Heart left ventricle (tissue), 16 donors: ENCODE data around the gene RPL36A. TPM values are rescaled to one million over a fixed set of nuclear protein-coding genes. Genes with fewer than 3 reads are reported as not detected.

Source experiments
- ATAC-seq, 4 donors: fragments of 200-7000 bp; cut with Tn5 transposase; one replicate each; pipeline ENCODE4 v1.9.1; 2020 to 2022; ENCODE audit warnings: moderate library complexity in 4 of 4, mild to moderate bottlenecking in 3 of 4, moderate number of reproducible peaks in 1 of 4
- DNase-seq, 5 donors: peaks; one replicate each; pipeline ENCODE4 v3.0.0-alpha.2; 2020
- H3K27ac ChIP-seq, 12 donors: fragments of 200-600 bp; sonication (generic) in 4 of 12; one replicate each; pipeline versions ENCODE4 v1.5.0 to v1.8.0; 2016 to 2022; ENCODE audit warnings: mild to moderate bottlenecking in 2 of 12
- H3K27me3 ChIP-seq, 9 donors: fragments of 200-600 bp; sonication (generic) in 2 of 9; one replicate each; pipeline versions ENCODE4 v1.5.1 to v1.8.0; 2016 to 2022; ENCODE audit warnings: mild to moderate bottlenecking in 3 of 9
- H3K36me3 ChIP-seq, 9 donors: fragments of 200-600 bp; sonication (generic) in 2 of 9; one replicate each; pipeline versions ENCODE4 v1.5.0 to v1.8.0; 2018 to 2022; ENCODE audit warnings: mild to moderate bottlenecking in 2 of 9
- H3K4me1 ChIP-seq, 12 donors: fragments of 200-600 bp; sonication (generic) in 4 of 12; one replicate each; pipeline versions ENCODE4 v1.5.0 to v1.8.0; 2016 to 2022; ENCODE audit warnings: mild to moderate bottlenecking in 3 of 12
- H3K4me3 ChIP-seq, 12 donors: fragments of 200-600 bp; sonication (generic) in 4 of 12; one replicate each; pipeline versions ENCODE4 v1.5.0 to v1.8.0; 2017 to 2022; ENCODE audit warnings: mild to moderate bottlenecking in 9 of 12, moderate library complexity in 4 of 12
- H3K9me3 ChIP-seq, 12 donors: fragments of 200-600 bp; sonication (generic) in 4 of 12; one replicate each; pipeline versions ENCODE4 v1.5.0 to v1.8.0; 2016 to 2022; ENCODE audit warnings: mild to moderate bottlenecking in 1 of 12
- POLR2A ChIP-seq, 2 donors: fragments of 450-650 bp; IDR thresholded peaks; one replicate each; pipeline ENCODE4 v1.6.1; 2017; ENCODE audit warnings: antibody characterized with exemption in 2 of 2, mild to moderate bottlenecking in 2 of 2, moderate library complexity in 2 of 2
- WGBS, 4 donors: extraction: QIAGEN DNeasy Blood & Tissue Kit in 2 of 4; methylation state at CpG; one replicate each; pipeline versions ENCODE4 v1.1.5 to v1.1.7; 2013 to 2018; 5-methylcytosine and 5-hydroxymethylcytosine counted together
- intact Hi-C, 10 donors: fragments of 100-400 bp; cut with DNase I; formaldehyde crosslinking; loops; one replicate each; pipeline versions ENCODE4 v1.11.1 to v1.14.2; 2022
- polyA plus RNA-seq, 2 donors: library from polyadenylated mRNA; stranded (reverse); fragments of 200-250 nt; gene quantifications; one replicate each; pipeline ENCODE4 v1.2.3, GENCODE V29; 2013
- total RNA-seq, 9 donors: library from RNA; depleted of rRNA in 2 of 9; stranded (reverse); fragments of >200 nt in 2 of 9; fragmentation: NEBNext Ultra II Directional in 3 of 9; extraction: Animal tissue kit (Norgen Biotek cat#: 25700) in 3 of 9; gene quantifications; one replicate each; pipeline versions ENCODE4 v1.1.0 to v1.2.4, GENCODE V29; 2016 to 2023
- TF ChIP-seq, protein P1 (sequence below), 12 donors: fragments of 200-600 bp; sonication (generic) in 4 of 12; IDR thresholded peaks; one replicate each; pipeline versions ENCODE4 v1.5.0 to v1.8.0; 2018 to 2022; ENCODE audit warnings: antibody characterized with exemption in 12 of 12, mild to moderate bottlenecking in 5 of 12
- donor health status: ischemic (EF 13 %, LVEDD 7.1; RV severe dilation, severe dysfunction).
- donor health status: healthy with polysubstance abuse.
- donor health status: DM: no; HTN: yes; CAD: no.
- donor health status: DM: no; HTN: no; CAD: no.
- donor health status: ischemic (EF 25% LVEDD 6.9; RV normal size, moderate dysfunction).
- donor health status: ischemic (EF 25% LVEDD 5.7; RV mildly dilated, moderate dysfunction).
- donor health status: healthy.
- donor health status: DM: yes; HTN: yes; CAD: no.
- donor health status: ischemic (EF 35%, LVEDD 5.7; RV mildly dilated, moderate dysfunction).
- donor health status: nonischemic (EF 11% LVEDD 7.7; RV severe dilation, severe dysfunction).
- donor health status: DM: yes; HTN: yes; CAD: no.
- donor health status: PGD.
- donor health status: ischemic (EF 29% LVEDD 5.4; RV normal size, mild dysfunction).
- donor health status: nonischemic (EF 23%, LVEDD 6.1; RV moderate dilation, normal function).

Gene RPL36A
- total and polyA plus RNA-seq, 11 donors, result 47.8 to 2,246 (median 69.8) TPM

GRCh38 chrX:101429934-101430333, 39.1 kb downstream of the RPL36A start:
- no peak overlapping the region for H3K27ac ChIP-seq
- no peaks in the 10 kb centered on the region for H3K4me1 ChIP-seq
- ATAC-seq (no peak), DNase-seq (no peak)
- no peak overlapping the region for H3K4me3 ChIP-seq
- intact Hi-C loops, result loop anchor here in 1 of 10 donors (10.0 kb wide), 1 partner anchor 55 kb away; the partner anchor contains the start of gene ARMCX4
- 85 to 95% (median 91%) methylated on average over 1 of the region's 1 CpG for WGBS, 4 donors
- peaks cover 0 to 14% (median 0%) of the 10 kb centered on the region in 12 donors for H3K9me3 ChIP-seq
- no peaks in the 10 kb centered on the region for H3K27me3 ChIP-seq
- H3K36me3 ChIP-seq, result peaks cover 0 to 50% (median 13%) of the 10 kb centered on the region in 9 donors
- TF ChIP-seq, protein P1, sequence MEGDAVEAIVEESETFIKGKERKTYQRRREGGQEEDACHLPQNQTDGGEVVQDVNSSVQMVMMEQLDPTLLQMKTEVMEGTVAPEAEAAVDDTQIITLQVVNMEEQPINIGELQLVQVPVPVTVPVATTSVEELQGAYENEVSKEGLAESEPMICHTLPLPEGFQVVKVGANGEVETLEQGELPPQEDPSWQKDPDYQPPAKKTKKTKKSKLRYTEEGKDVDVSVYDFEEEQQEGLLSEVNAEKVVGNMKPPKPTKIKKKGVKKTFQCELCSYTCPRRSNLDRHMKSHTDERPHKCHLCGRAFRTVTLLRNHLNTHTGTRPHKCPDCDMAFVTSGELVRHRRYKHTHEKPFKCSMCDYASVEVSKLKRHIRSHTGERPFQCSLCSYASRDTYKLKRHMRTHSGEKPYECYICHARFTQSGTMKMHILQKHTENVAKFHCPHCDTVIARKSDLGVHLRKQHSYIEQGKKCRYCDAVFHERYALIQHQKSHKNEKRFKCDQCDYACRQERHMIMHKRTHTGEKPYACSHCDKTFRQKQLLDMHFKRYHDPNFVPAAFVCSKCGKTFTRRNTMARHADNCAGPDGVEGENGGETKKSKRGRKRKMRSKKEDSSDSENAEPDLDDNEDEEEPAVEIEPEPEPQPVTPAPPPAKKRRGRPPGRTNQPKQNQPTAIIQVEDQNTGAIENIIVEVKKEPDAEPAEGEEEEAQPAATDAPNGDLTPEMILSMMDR (IDR thresholded peaks at IDR 0.05), result no peak
- TF ChIP-seq POLR2A (IDR thresholded peaks at IDR 0.05), result no peak

GRCh38 chrX:101430457-101431078, 39.8 kb downstream of the RPL36A start:
- Histone ChIP-seq H3K9me3 (peaks cover 0 to 14% (median 0%) of the 10 kb centered on the region in 12 donors), H3K4me1 (no peaks in the 10 kb centered on the region), H3K4me3 (no peak overlapping the region), H3K36me3 (peaks cover 0 to 47% (median 13%) of the 10 kb centered on the region in 9 donors), H3K27ac (no peak overlapping the region), H3K27me3 (no peaks in the 10 kb centered on the region)
- DNase-seq (no peak), ATAC-seq (no peak)
- intact Hi-C loops, result no loop called here
- TF ChIP-seq, protein P1 (IDR thresholded peaks at IDR 0.05), result no peak
- TF ChIP-seq POLR2A (IDR thresholded peaks at IDR 0.05), result no peak
- WGBS, 4 donors, result 78 to 98% (median 89%) methylated on average over 2 of the region's 2 CpGs

- Histone ChIP-seq H3K36me3 (peaks cover 0 to 51% (median 10%) of the 10 kb centered on the region in 9 donors), H3K4me1 (no peaks in the 10 kb centered on the region), H3K4me3 (no peak overlapping the region), H3K9me3 (no peaks in the 10 kb centered on the region), H3K27ac (no peak overlapping the region), H3K27me3 (no peaks in the 10 kb centered on the region)
- intact Hi-C loops, result no loop called here
- no peak for TF ChIP-seq POLR2A (IDR thresholded peaks at IDR 0.05)
- TF ChIP-seq, protein P1 (IDR thresholded peaks at IDR 0.05), result no peak
- ATAC-seq (no peak), DNase-seq (no peak)
- WGBS, 4 donors, result 57 to 65% (median 61%) methylated on average over 2 of the region's 2 CpGs
Measured at GRCh38 chrX:101442085-101442484, 51.3 kb downstream of the RPL36A start.

Other genes with a start within 250 kb of the RPL36A start
- under 1 TPM in 5 of 9 donors, not detected in 4; 0.05 to 0.11 (median 0.08) TPM for gene DRP2, start 171.2 kb upstream of the RPL36A start, total RNA-seq
- under 1 TPM; 0.01 to 0.04 TPM for gene DRP2, start 171.2 kb upstream of the RPL36A start, polyA plus RNA-seq
- not detected for gene TAF7L, start 99.7 kb upstream of the RPL36A start, total RNA-seq
- gene TAF7L, start 99.7 kb upstream of the RPL36A start, polyA plus RNA-seq, result under 1 TPM in 1 of 2 donors, not detected in 1; 0.04 TPM
- gene TIMM8A, start 42.3 kb upstream of the RPL36A start, total RNA-seq, result 10 to 100 TPM in 7 of 9 donors, 1 to 10 TPM in 2; 2.9 to 29.4 (median 17.5) TPM
- gene TIMM8A, start 42.3 kb upstream of the RPL36A start, polyA plus RNA-seq, result 10 to 100 TPM; 11.9 to 29.4 TPM
- gene BTK, start 4.8 kb upstream of the RPL36A start, total RNA-seq, result 10 to 100 TPM in 1 of 9 donors, 1 to 10 TPM in 4, under 1 TPM in 4; 0.25 to 18.8 (median 1.6) TPM
- 1 to 10 TPM; 1.4 to 1.5 TPM for gene BTK, start 4.8 kb upstream of the RPL36A start, polyA plus RNA-seq
- gene GLA, start 16.9 kb downstream of the RPL36A start, total RNA-seq, result 10 to 100 TPM in 7 of 9 donors, 1 to 10 TPM in 2; 5.2 to 27.5 (median 11.1) TPM
- gene GLA, start 16.9 kb downstream of the RPL36A start, polyA plus RNA-seq, result 10 to 100 TPM; 16.4 to 19.9 TPM
- gene HNRNPH2, start 17.2 kb downstream of the RPL36A start, total RNA-seq, result 10 to 100 TPM; 36.5 to 71.8 (median 56.8) TPM
- gene HNRNPH2, start 17.2 kb downstream of the RPL36A start, polyA plus RNA-seq, result 10 to 100 TPM; 37.0 to 71.9 TPM
- gene ARMCX4, start 94.4 kb downstream of the RPL36A start, total RNA-seq, result 10 to 100 TPM in 1 of 9 donors, 1 to 10 TPM in 8; 1.1 to 11.0 (median 5.1) TPM
- 10 to 100 TPM in 1 of 2 donors, 1 to 10 TPM in 1; 4.2 to 21.1 TPM for gene ARMCX4, start 94.4 kb downstream of the RPL36A start, polyA plus RNA-seq
- 10 to 100 TPM; 25.6 to 50.4 (median 32.9) TPM for gene ARMCX1, start 159.5 kb downstream of the RPL36A start, total RNA-seq
- gene ARMCX1, start 159.5 kb downstream of the RPL36A start, polyA plus RNA-seq, result 10 to 100 TPM; 15.2 to 26.2 TPM
- gene ARMCX6, start 227.0 kb downstream of the RPL36A start, total RNA-seq, result 10 to 100 TPM; 17.9 to 58.7 (median 33.2) TPM
- gene ARMCX6, start 227.0 kb downstream of the RPL36A start, polyA plus RNA-seq, result 10 to 100 TPM; 17.5 to 32.1 TPM
- gene ARMCX3, start 232.1 kb downstream of the RPL36A start, total RNA-seq, result 10 to 100 TPM; 49.4 to 84.0 (median 61.8) TPM
- 10 to 100 TPM; 30.7 to 71.0 TPM for gene ARMCX3, start 232.1 kb downstream of the RPL36A start, polyA plus RNA-seq